ENCODE measurements around the gene UBE2E3.

The UBE2E3 gene

GRCh38 chr2:181041661-181042060, 61.3 kb downstream of the UBE2E3 start:
- no peak overlapping the region for H3K27ac ChIP-seq (ENCODE audit: low read depth, low read length, poor library complexity, severe bottlenecking)
- no peaks in the 10 kb centered on the region for H3K79me2 ChIP-seq (ENCODE audit: insufficient read depth, low read length)
- H3K9me3 ChIP-seq (ENCODE audit: low read length) = no peaks in the 10 kb centered on the region
- no peaks in the 10 kb centered on the region for H3F3A ChIP-seq (ENCODE audit: insufficient read depth, low read length)
- no peak overlapping the region for H3K4me2 ChIP-seq (ENCODE audit: low read length)
- H3K36me3 ChIP-seq (ENCODE audit: insufficient read depth, low read length) = no peaks in the 10 kb centered on the region
- H3K4me1 ChIP-seq (ENCODE audit: insufficient read depth, low read length, severe bottlenecking) = no peaks in the 10 kb centered on the region
- no peak overlapping the region for H3K4me3 ChIP-seq (ENCODE audit: low read depth, low read length, poor library complexity, severe bottlenecking)
- H2AFZ ChIP-seq (ENCODE audit: low read length) = no peak overlapping the region
- TF ChIP-seq CTCF (IDR thresholded peaks at IDR 0.05; ENCODE audit: low read length) (no peak), EZH2 (IDR thresholded peaks at IDR 0.05; ENCODE audit: borderline replicate concordance, low read length) (no peak)
- no peaks in the 10 kb centered on the region for H3K9me2 ChIP-seq (ENCODE audit: low read depth, low read length)
- H3K9ac ChIP-seq (ENCODE audit: low read length) = no peak overlapping the region
- no peaks in the 10 kb centered on the region for H4K20me1 ChIP-seq (ENCODE audit: insufficient read depth, low read length)
- H3K27me3 ChIP-seq (ENCODE audit: insufficient read depth, low read length) = no peaks in the 10 kb centered on the region

GRCh38 chr2:181042706-181043105, 62.3 kb downstream of the UBE2E3 start:
- H3K27ac ChIP-seq (ENCODE audit: low read depth, low read length, poor library complexity, severe bottlenecking) = no peak overlapping the region
- no peak overlapping the region for H3K4me3 ChIP-seq (ENCODE audit: low read depth, low read length, poor library complexity, severe bottlenecking)
- no peaks in the 10 kb centered on the region for H3K27me3 ChIP-seq (ENCODE audit: insufficient read depth, low read length)
- TF ChIP-seq CTCF (IDR thresholded peaks at IDR 0.05; ENCODE audit: low read length) (no peak), EZH2 (IDR thresholded peaks at IDR 0.05; ENCODE audit: borderline replicate concordance, low read length) (no peak)
- H3K4me2 ChIP-seq (ENCODE audit: low read length) = no peak overlapping the region
- no peaks in the 10 kb centered on the region for H3F3A ChIP-seq (ENCODE audit: insufficient read depth, low read length)
- no peak overlapping the region for H2AFZ ChIP-seq (ENCODE audit: low read length)
- H3K36me3 ChIP-seq (ENCODE audit: insufficient read depth, low read length) = no peaks in the 10 kb centered on the region
- no peaks in the 10 kb centered on the region for H4K20me1 ChIP-seq (ENCODE audit: insufficient read depth, low read length)
- no peak overlapping the region for H3K9ac ChIP-seq (ENCODE audit: low read length)
- H3K9me3 ChIP-seq (ENCODE audit: low read length) = no peaks in the 10 kb centered on the region
- no peaks in the 10 kb centered on the region for H3K4me1 ChIP-seq (ENCODE audit: insufficient read depth, low read length, severe bottlenecking)
- no peaks in the 10 kb centered on the region for H3K79me2 ChIP-seq (ENCODE audit: insufficient read depth, low read length)
- H3K9me2 ChIP-seq (ENCODE audit: low read depth, low read length) = no peaks in the 10 kb centered on the region

- no peaks in the 10 kb centered on the region for H3K27me3 ChIP-seq (ENCODE audit: insufficient read depth, low read length)
- no peak overlapping the region for H3K27ac ChIP-seq (ENCODE audit: low read depth, low read length, poor library complexity, severe bottlenecking)
- no peak overlapping the region for H3K4me3 ChIP-seq (ENCODE audit: low read depth, low read length, poor library complexity, severe bottlenecking)
- no peaks in the 10 kb centered on the region for H3K4me1 ChIP-seq (ENCODE audit: insufficient read depth, low read length, severe bottlenecking)
- no peak overlapping the region for H2AFZ ChIP-seq (ENCODE audit: low read length)
- no peak overlapping the region for H3K9ac ChIP-seq (ENCODE audit: low read length)
- H3K79me2 ChIP-seq (ENCODE audit: insufficient read depth, low read length) = no peaks in the 10 kb centered on the region; the same call in 1 of the 2 replicates
- no peaks in the 10 kb centered on the region for H3K9me3 ChIP-seq (ENCODE audit: low read length)
- H3K36me3 ChIP-seq (ENCODE audit: insufficient read depth, low read length) = no peaks in the 10 kb centered on the region
- H3K9me2 ChIP-seq (ENCODE audit: low read depth, low read length) = no peaks in the 10 kb centered on the region
- H4K20me1 ChIP-seq (ENCODE audit: insufficient read depth, low read length) = no peaks in the 10 kb centered on the region
- H3K4me2 ChIP-seq (ENCODE audit: low read length) = no peak overlapping the region
- TF ChIP-seq EZH2 (IDR thresholded peaks at IDR 0.05; ENCODE audit: borderline replicate concordance, low read length) (no peak), CTCF (IDR thresholded peaks at IDR 0.05; ENCODE audit: low read length) (no peak)
- H3F3A ChIP-seq (ENCODE audit: insufficient read depth, low read length) = no peaks in the 10 kb centered on the region
Observed at GRCh38 chr2:181046833-181047232, 66.4 kb downstream of the UBE2E3 start.
